ENCODE measurements around the gene XXYLT1. TPM values are rescaled to one million over a fixed set of nuclear protein-coding genes. Genes with fewer than 3 reads are reported as not detected.

The XXYLT1 gene
- total RNA-seq, 1 donor from 2014 or later: 14.5 TPM

DNA sequence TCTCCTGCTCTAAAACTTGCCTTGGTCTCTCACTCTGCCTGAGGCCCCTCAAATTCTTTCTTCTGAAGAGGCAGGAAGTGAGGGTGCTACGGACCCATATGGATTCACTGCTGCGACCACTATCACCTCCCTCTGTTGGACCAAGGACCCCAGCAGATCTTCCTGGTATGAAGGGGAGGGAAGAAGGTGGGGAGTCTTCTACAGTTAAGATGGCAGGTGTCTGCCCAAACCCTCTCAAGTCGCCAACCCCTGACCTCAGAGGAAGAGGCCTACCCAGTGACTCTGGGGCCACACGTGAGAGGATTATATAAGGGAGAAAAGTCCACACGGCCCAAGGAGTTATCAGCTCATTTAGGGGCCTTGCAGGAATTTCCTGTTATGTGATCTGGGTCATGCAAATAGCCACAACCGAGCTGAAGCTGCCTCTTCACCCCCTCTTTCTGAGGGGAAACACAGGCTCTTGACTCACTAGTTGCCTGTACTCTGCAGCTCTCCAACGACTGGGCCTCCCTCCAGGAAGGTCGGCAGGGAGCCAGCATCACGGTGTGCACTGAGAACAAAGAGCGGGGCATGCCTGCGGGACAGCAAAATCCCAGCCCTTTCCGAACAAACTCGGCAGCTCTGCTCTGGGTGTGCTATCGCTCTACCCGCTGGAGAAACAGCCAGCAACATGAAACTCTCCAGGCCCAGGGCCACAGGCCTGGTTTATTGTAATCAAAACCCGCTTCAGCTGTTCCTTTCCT, 116.0 kb downstream of the XXYLT1 start:
- TF ChIP-seq CTCF (IDR thresholded peaks at IDR 0.05) (no peak), POLR2AphosphoS5 (IDR thresholded peaks at IDR 0.05; ENCODE audit: insufficient read depth in 1 of 2, low read depth in 1 of 2) (peak; percentile 52 to 57), POLR2A (IDR thresholded peaks at IDR 0.05) (no peak)
- H3K4me3 ChIP-seq: no peak overlapping the region
- H3K4me1 ChIP-seq: peaks cover 92% of the 10 kb centered on the region
- H3K9me3 ChIP-seq: no peaks in the 10 kb centered on the region
- H3K27me3 ChIP-seq: no peaks in the 10 kb centered on the region
- peak overlapping the region; percentile 95 for H3K27ac ChIP-seq
- H3K36me3 ChIP-seq: no peaks in the 10 kb centered on the region
- intact Hi-C loops (cut with DNase I): no loop called here
- DNase-seq (ENCODE audit: extremely low spot score in 2 of 2): no peak

DNA sequence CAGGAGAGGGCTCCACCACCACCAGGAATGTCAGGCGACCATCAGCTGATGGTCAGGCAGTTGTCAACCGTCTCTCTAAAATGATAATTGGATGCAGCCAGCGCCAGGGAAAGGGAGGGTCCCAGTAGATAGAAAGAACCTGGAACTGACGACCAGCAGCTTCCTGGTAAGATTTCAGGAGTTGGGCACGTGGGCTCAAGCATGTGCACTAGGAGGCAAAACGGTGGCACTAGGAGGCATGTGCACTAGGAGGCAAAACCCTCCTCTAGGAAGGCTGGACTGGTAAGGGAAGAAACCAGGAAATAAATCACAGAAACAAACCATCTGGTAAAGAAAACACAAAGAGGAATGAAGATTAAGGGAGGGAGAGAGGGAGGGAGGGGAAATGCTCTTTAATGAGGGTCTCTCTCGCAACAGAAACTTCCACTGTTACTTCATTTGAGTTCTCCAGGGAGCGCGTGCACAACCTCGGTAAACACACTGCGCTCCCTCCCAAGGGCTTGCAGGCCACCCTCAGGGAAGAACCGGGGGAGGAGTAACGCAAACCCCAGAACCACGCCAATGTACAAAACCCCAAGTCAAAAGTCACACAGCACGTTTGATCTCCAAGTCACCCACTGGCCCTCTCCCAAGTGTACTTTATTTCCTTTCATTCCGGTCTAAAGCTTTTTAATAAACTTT, 116.7 kb downstream of the XXYLT1 start:
- TF ChIP-seq POLR2A (IDR thresholded peaks at IDR 0.05) (no peak), CTCF (IDR thresholded peaks at IDR 0.05) (no peak), POLR2AphosphoS5 (IDR thresholded peaks at IDR 0.05; ENCODE audit: insufficient read depth in 1 of 2, low read depth in 1 of 2) (no peak)
- intact Hi-C loops (cut with DNase I): no loop called here
- H3K27me3 ChIP-seq: no peaks in the 10 kb centered on the region
- H3K9me3 ChIP-seq: no peaks in the 10 kb centered on the region
- peak overlapping the region; percentile 95 for H3K27ac ChIP-seq
- peaks cover 92% of the 10 kb centered on the region for H3K4me1 ChIP-seq
- DNase-seq (ENCODE audit: extremely low spot score in 2 of 2): no peak
- no peak overlapping the region for H3K4me3 ChIP-seq
- no peaks in the 10 kb centered on the region for H3K36me3 ChIP-seq

DNA sequence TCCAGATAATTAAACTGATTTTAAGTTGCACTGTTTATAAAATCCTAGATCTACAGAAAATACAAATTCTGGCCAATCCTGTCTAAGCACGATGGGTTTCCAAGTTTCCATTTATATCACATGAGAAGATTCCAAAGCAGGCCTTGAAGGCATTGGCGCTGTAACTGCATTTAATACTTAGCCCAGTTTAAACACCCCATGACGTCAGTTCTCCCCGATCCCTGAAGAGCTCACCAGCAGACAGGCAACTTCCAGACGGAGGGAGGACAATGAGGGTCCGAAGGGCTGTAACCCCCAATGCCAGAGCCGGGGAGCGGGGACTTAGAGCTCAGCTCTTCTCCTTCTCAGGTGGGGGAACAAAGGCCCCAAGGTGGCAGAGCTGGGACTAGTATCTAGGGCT, 117.3 kb downstream of the XXYLT1 start:
- no peak overlapping the region for H3K4me3 ChIP-seq
- H3K27me3 ChIP-seq: no peaks in the 10 kb centered on the region
- no peak for TF ChIP-seq POLR2AphosphoS5 (IDR thresholded peaks at IDR 0.05; ENCODE audit: insufficient read depth in 1 of 2, low read depth in 1 of 2)
- no peaks in the 10 kb centered on the region for H3K36me3 ChIP-seq
- peaks cover 91% of the 10 kb centered on the region for H3K4me1 ChIP-seq
- peak overlapping the region; percentile 95 for H3K27ac ChIP-seq
- no peaks in the 10 kb centered on the region for H3K9me3 ChIP-seq
- intact Hi-C loops (cut with DNase I): no loop called here
- no peak for DNase-seq (ENCODE audit: extremely low spot score in 2 of 2)

- H3K27me3 ChIP-seq: no peaks in the 10 kb centered on the region
- H3K4me3 ChIP-seq: no peak overlapping the region
- no peaks in the 10 kb centered on the region for H3K36me3 ChIP-seq
- H3K4me1 ChIP-seq: peaks cover 88% of the 10 kb centered on the region
- no peaks in the 10 kb centered on the region for H3K9me3 ChIP-seq
- no peak for TF ChIP-seq POLR2AphosphoS5 (IDR thresholded peaks at IDR 0.05; ENCODE audit: insufficient read depth in 1 of 2, low read depth in 1 of 2)
- TF ChIP-seq CTCF (IDR thresholded peaks at IDR 0.05): no peak
- no peak for TF ChIP-seq POLR2A (IDR thresholded peaks at IDR 0.05)
- no peak for DNase-seq (ENCODE audit: extremely low spot score in 2 of 2)
- intact Hi-C loops (cut with DNase I): no loop called here
- peak overlapping the region; percentile 95 for H3K27ac ChIP-seq
Measured at GRCh38 chr3:195153130-195153529, 117.8 kb downstream of the XXYLT1 start.

DNA sequence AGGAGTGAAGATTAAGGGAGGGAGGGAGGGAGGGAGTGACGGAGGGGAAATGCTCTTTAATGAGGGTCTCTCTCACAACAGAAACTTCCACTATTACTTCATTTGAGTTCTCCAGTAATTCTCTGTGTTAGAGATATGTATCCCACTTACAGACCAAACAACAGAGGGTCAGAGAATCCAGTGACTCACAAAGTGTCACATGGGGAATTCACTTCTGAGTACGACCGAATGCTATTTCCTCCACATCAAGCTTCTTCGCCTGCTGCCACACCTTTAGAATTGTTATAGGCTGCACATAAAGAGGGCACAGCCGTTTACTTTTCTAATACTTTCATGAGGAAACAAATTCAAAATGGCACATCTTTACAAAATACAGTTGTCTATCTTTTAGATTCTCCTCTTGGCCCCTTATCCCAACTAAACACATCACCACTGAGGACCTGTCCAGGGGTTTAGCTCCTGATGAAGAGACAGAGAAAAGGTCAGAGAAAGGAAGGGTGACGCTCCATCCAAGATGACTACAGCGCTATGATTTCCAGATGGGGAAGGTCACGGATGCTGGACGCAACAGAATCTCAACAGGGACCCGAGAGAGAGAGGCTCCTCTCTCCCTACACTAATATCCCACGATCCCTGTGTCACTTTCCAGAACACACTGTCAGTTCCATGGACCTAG, 119.0 kb downstream of the XXYLT1 start:
- no peak for TF ChIP-seq CTCF (IDR thresholded peaks at IDR 0.05)
- TF ChIP-seq POLR2A (IDR thresholded peaks at IDR 0.05): no peak
- no peak for TF ChIP-seq POLR2AphosphoS5 (IDR thresholded peaks at IDR 0.05; ENCODE audit: insufficient read depth in 1 of 2, low read depth in 1 of 2)
- peaks cover 87% of the 10 kb centered on the region for H3K4me1 ChIP-seq

More for the DNA sequence above, 119.0 kb downstream of the XXYLT1 start:
- Histone ChIP-seq H3K4me3 (no peak overlapping the region), H3K36me3 (no peaks in the 10 kb centered on the region), H3K9me3 (no peaks in the 10 kb centered on the region), H3K27ac (peak overlapping the region; percentile 95), H3K27me3 (no peaks in the 10 kb centered on the region)
- DNase-seq (ENCODE audit: extremely low spot score in 2 of 2): no peak
- intact Hi-C loops (cut with DNase I): no loop called here

All from vagina (tissue), 2 donors.